ENCODE measurements around the gene OBP2A. TPM values are rescaled to one million over a fixed set of nuclear protein-coding genes. Genes with fewer than 3 reads are reported as not detected.
"Not testable (repeated sequence)": the region's sequence is repeated elsewhere in the genome, so short reads cannot be mapped to it uniquely, and the experiment has no call there.

The OBP2A gene
- total RNA-seq, 1 donor from 2014 or later = not detected

DNA sequence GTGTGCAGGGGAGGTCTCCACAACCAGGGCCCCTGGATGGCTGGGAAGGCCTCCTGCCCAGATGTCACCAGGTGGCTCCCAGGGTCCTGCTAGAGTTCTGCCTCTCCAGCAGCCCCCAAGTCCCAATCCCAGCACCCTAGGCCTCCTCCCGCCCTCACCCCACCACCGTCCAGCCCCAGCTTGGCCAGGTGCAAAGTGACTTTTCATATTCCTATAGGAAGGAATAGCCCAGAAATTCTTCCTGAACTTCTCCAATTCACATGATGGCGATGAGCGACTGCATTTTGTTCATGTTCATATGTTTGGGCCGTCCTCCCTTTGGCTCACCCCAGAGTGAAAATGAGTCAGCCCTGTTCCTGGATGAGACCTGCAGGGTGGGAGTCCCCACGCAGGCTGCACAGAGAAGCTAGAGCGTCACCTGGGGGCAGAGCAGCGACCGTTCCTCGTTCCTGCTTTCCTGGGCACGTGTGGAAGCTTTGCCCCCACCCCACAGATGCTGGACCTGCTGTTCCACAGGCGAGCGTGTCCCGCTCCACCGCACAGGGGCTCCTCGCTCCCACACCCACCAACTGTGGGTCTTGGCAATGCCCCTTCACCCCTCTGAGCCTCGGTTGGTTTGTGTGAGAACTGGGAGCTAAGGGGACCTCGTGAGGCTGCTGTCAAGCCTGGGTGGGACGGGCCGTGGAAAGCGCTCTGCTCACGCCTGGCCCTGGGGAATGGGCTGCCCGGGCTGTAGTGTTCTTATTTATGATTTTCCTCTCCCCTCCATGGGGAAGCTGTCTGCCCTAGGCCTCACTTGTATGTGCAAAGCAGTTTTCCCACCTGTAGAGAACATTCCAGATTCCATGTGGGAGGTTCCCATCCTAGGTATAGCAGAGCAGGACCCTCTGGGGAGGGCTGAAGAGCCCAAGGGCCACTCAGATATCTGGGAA is 38.6 kb upstream of the OBP2A start:
- ATAC-seq (no peak), DNase-seq (ENCODE audit: missing footprints) (no peak)
- intact Hi-C loops (cut with DNase I) = no loop called here

DNA sequence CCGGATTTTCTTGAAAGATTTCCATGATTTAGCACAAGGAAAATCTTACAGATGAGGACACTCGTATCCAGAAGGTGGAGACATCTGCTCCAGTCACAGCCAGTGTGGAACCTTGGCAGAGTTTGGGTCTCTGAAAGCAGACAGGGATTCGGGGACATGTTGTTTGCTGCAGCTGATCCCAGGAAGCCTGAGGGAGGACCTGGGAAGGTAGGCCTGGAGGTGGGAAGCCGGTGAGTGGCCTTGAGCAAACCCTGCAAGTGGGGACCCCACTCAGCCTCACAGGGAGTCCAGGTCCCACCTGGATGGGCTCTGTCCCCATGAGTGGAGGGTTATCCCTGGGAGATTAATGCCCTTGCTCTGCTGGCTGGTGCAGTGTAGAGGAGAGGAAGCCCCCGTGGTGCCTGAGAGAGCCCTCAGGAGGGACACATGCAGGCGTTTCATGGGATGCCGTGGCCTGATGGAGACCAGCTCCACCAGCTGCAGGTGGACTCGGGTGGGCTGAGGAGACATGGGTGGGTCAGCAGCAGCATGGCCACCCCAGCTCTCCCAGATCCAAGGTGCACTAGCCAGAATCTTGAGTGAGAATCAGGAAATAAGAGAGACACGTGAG is 37.6 kb upstream of the OBP2A start:
- no peak for DNase-seq (ENCODE audit: missing footprints)
- no peak for ATAC-seq
- intact Hi-C loops (cut with DNase I) = no loop called here

DNA sequence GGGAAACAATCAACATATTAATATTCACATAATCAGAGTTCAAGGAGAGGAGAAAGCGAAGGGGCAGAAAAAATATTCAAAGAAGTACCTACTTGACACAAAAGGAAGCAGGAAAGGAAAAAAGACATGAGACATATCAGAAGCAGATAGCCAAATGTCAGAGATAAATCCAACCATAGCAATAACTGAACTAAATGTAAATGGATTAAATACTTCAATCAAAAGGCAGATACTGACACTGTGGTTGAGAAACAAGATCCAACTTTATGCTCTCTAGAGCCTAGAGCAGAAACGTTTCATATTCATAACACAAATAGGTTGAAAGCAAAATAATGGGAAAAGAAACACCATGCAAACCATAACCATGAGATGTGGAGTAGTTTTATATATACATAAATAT is 36.5 kb upstream of the OBP2A start:
- ATAC-seq (no peak), DNase-seq (ENCODE audit: missing footprints) (no peak)
- intact Hi-C loops (cut with DNase I) = no loop called here

DNA sequence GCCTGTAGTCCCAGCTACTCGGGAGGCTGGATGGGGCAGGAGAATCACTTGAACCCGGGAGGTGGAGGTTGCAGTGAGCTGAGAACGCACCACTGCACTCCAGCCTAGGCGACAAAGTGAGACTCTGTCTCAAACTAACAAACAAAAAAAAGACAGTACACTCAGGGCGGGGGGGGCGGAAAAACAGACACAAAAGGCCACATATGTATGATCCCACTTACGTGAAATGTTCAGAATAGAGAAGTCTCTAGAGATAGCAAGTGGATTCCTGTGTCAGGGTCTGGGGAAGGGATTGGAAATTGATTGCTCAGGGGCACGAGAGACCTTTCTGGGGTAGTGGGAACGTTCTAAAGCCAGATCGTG is 33.7 kb upstream of the OBP2A start:
- intact Hi-C loops (cut with DNase I) = no loop called here
- no peak for ATAC-seq
- no peak for DNase-seq (ENCODE audit: missing footprints)

DNA sequence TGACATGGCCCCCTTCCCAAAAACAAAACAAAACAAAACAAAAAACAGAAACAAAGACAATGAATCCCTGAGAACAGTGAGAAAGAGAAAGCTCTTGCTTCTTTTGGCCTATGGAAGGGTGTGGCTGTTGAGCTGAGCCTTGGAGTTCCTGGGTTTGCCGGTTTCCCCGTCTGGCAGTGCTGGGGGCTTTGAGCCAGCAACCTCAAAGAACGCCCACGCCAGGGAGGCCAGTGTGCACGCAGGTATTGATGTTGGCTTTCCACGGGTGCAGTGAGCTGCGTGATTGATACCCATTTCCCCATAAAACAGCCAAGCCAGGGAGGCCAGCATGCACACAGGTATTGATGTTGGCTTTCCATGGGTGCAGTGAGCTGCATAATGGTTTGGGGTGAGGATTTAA is 33.0 kb upstream of the OBP2A start:
- DNase-seq (ENCODE audit: missing footprints) (no peak), ATAC-seq (no peak)
- intact Hi-C loops (cut with DNase I) = no loop called here

DNA sequence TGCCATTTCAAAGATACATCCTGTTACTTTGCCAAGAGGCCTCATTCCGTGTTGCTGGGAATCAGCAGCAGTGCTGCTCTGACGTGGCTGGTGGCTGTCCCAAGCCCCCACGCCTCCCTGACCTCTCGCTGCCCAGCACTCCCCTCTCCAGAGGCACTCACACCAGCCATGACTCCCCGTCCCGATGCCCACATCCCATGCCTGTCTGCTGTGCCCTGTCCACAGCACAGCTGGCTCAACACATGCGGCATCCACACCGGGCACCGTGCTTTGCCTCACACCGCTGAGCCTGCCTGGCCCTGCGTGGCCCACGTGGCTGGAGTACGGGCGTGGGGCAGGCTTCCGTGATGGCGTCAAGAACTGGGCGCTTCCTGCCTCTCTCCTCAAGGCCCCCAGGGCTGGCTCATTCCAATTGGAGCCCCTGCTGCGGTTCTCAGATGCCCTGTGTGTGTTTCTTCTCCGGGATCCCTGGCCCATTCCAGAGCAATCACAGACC is 32.5 kb upstream of the OBP2A start:
- ATAC-seq (no peak), DNase-seq (ENCODE audit: missing footprints) (no peak)
- intact Hi-C loops (cut with DNase I) = no loop called here

DNA sequence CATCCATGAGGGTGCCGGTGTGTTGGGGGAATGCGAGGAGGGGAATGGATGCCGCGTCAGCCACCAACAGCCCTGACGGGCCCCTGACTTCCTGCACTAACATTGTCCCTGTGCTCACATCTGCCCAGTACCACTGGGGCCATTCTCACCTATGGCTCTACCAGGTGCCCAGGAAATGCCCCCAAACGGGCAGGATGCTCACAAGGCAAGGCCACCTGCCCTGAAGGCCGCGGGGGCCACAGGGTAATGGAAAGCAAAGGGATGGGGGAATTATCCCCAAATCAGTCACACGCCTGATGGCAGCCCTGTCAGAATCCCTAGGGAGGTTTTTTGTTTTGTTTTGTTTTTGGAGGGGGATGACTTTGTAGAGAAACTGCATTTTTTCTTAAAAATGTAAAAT is 32.0 kb upstream of the OBP2A start:
- intact Hi-C loops (cut with DNase I); DNase-seq (ENCODE audit: missing footprints); ATAC-seq: not testable (repeated sequence)

DNA sequence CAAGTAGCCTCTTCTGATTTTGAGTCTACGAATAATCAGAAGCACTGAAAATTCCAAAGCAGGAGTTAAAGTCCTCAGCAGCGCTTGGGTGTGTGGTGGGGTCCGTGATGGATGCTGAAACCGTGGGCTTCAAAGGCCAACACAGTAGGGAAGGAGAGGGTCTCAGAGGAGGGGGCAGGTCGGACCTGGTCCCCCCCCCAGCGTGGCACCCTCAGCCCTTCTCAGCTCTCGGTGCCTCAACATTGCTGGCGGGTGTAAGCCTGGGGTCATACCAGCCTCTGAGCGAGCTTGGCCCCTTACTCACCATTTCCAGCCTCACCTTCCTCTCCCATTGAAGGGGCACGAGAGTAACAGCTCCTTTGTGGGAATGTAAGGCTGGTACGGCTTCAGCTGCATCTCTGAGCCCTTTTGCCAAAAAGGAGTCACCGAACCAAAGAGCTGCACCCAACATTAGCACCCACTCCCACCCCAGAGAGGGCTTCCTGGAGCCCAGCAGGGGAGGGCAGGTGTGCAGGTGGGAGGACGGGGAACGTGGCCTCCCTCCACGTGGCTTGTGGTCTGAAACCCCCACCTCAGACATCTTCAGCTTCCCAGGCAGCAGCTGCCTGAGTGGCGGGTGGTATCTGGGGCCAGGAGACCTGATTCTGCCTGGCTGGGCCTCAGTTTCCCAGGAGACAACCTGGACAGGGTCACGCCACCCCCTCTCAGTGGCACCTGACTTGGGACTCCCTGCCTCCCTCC is 31.4 kb upstream of the OBP2A start:
- intact Hi-C loops (cut with DNase I) = no loop called here
- no peak for DNase-seq (ENCODE audit: missing footprints)
- ATAC-seq = no peak

DNA sequence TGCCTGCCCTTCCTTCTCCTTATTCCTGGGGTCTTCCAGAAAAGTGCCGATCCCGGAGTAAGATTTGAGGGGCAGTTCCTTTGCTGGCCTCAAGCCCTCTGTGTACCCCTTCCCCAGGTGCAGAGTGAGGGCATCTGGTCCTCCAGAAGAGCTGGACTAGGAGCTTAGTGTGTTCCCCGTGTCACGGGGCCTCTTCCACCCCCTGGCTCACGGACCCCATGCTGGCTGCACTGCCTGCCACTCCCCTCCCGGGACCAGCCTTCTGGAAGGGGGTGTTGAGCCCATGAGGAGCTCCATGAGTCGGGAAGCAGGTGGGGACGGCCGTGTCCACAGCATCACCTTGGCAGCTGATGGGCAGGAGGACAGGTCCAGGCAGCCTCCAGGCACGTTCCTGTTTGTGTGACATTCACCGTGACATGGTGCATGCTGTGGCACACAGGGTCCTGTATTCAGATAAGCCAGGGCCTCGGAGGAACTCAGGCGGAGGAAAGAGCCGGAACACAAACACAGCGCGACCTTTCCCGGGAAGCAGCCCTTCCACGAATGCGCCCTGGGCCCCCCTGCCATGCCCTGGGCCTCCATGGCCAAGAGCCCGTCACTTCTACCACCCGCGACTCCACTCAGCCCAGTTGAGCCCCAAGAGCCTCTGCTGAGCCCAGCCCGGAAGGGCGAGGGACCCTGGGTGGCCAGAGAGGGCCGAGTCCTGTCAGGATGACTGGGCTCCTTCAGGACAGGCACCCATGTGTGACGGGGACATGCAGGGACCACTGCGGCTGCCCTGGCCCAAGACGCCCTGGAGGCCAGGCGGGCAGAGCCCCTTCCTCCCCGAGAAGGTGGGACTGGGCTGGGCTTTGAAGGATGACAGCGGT is 30.6 kb upstream of the OBP2A start:
- DNase-seq (ENCODE audit: missing footprints) (no peak), ATAC-seq (no peak)
- intact Hi-C loops (cut with DNase I) = no loop called here

DNA sequence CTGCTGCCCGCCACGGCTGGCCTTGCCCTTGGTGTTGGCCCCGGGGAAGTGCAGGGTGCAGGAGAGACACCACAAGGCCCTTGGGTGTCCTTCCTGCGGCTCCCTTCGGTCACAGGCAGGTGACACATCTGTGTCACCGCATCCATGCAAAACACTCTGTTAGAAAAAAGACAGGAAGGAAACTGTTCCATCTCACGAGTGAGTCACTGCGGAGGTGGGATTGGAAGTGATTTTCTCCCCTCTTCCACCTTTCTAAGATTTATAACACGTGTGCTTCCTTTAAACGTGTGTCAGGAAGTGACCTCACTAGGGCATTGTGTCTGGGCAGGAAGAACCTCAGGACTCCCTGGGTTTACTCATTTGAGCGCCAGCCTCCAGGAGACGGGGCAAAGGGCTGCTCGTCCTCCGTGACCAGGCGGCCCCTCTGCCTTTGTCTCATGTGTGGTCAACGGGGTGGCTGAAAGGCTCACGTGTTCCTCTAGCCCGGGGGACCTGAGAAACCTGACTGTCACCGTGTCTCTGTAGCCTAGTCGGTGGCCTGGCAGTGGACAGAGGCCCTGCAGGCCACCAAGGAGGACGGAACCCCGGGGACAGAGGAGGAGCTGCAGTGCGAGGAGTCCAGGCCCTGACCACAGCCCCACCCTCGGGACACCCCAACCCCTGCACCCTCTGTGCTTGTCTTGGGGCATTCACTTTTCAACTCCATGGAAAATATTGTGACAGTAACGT is 29.6 kb upstream of the OBP2A start:
- intact Hi-C loops (cut with DNase I) = no loop called here
- no peak for ATAC-seq
- no peak for DNase-seq (ENCODE audit: missing footprints)

DNA sequence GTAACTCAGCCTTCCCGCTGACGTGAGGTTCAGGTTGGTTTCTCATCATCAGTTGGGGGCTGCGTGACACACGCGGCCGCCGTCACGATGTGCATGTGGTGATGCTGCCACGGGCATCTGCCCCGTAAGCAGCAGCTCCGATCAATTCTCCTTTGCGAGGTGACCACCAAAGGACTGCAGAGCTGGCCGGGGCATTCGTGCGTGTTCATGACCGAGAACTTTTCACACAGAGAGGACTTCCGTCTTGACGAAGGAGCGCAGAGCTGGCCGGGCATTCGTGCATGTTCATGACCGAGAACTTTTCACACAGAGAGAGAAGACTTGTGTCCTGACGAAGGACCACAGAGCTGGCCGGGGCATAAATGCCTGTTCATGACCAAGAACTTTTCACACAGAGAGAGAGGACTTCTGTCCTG is 28.5 kb upstream of the OBP2A start:
- intact Hi-C loops (cut with DNase I) = no loop called here
- no peak for DNase-seq (ENCODE audit: missing footprints)
- no peak for ATAC-seq

DNA sequence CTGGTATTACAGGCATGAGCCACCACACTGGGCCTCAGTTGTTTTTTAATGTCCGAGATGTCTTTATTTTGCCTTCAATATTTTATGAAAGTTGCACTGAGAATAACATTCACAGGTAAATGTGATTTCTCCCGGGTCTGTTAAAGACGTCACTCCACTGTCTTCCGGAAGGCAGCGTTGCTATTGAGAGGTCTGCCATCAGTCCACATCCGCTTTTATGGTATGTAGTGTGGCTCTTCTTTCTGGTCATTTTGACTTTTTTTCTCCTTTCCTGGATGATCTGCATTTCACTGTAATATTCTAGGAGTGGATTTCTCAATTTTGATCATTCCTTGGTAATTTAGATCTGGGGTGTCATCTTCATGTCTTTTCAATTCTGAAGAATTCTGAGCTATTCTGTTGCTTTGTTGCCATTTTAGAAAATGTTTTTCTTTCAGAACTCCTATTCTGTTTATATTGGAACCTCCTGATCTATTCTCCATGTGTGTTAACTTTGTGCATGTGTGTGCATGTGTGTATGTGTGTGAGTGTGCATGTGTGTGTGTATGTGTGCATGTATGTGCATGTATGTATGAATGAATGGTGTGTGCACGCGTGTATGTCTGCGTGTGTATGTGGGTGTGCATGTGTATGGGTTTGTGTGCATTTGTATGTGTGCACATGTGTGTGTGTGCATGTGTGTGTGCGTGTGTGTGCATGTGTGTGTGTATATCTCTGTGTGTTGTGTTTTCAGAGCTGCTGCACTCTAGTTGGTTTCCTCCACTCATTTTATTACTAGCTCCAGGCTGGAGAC is 26.6 kb upstream of the OBP2A start:
- ATAC-seq (no peak), DNase-seq (ENCODE audit: missing footprints) (no peak)
- intact Hi-C loops (cut with DNase I) = no loop called here

DNA sequence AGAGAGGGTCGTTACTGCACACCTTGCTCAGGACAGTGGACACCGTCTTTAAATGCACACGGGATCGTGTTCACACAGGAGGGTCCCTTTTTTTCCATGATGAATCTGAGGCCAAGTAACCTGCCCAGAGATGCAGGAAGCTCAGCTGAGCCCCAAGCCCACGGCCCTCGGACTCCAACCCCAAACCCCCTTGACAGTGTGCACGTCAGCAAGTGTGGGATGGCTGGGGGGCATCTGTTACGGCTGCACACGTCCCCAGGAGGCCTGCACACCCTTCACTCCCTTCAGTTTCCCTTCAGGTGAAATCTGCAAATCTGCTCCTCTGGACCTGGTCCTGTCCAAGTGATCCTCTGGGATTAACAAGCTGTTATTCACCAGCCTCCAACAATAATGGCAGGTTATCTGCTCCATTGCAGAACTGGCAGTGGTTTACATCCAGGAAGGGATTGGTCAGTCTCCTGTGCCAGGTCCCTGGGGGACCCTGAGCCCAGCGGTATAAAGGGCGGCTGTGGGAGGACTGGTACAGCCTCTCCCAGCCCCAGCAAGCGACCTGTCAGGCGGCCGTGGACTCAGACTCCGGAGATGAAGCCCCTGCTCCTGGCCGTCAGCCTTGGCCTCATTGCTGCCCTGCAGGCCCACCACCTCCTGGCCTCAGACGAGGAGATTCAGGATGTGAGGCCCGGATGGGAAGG is 24.9 kb upstream of the OBP2A start, which contains the start of gene LCN1:
TSS of gene LCN1 (plus strand) at position 525 of the 692 bp plus-strand sequence. CDS start at position 583, 58 bp downstream.
- ATAC-seq = no peak

DNA sequence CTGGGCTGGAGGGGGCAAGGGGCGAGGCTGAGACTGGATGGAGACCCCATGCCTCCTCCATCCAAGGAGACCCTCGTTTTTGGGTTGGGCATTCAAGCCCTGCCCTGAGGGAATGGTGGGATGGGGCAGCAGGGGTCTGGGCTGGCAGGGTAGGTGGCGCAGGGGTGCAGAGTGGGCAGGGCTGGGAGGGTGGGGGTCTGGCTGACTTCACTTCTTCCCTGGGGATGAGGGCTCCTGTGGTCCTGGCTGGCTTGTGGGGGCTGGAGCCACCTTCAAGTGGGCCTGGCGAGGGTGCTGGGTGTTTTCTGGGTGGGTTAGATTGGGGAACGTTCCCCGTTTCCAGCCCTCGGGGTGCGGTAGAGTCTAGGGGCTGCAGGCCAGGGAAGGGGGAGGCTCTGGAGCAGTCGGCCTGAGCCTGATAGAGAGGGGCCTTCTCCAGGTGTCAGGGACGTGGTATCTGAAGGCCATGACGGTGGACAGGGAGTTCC is 24.3 kb upstream of the OBP2A start:
- no peak for ATAC-seq
- no peak for DNase-seq (ENCODE audit: missing footprints)
- intact Hi-C loops (cut with DNase I) = no loop called here

More for the DNA sequence above, 24.9 kb upstream of the OBP2A start, which contains the start of gene LCN1:
- intact Hi-C loops (cut with DNase I) = no loop called here
- DNase-seq (ENCODE audit: missing footprints) = no peak

DNA sequence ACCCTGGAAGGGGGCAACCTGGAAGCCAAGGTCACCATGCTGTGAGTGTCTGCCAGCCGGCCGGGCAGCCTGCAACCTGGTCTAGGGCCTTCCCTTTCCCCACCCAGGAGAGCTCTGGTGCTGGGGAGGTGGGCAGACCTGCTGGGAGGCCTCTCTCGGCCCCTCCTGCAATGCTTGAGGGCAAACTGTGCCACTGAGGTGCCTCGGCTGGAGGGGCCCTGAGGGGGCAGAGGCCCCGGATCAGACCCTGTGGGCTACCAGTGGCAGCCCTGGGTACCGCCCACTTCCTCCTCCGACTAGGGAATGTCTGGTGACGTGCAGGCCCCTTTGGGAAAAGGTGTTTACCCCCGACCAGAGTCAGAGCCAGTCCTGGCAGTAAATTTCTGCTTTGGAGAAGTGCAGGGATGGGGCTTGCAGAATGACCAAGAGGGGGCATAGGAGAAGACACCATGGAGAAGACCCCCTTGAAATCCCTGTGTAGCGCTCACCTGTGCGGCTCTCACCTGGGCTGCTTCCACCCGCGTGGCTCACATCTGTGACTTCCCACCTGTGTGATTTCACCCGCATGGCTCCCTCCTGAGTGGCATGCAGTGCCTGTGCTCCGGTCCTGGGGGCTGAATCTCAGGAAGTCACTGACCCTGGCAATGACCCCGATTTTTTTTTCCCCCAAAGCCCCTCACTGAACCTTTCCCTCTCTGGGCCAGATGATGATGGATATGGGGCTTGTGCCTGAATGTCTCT is 23.6 kb upstream of the OBP2A start:
- intact Hi-C loops (cut with DNase I) = no loop called here
- ATAC-seq (no peak), DNase-seq (ENCODE audit: missing footprints) (no peak)

DNA sequence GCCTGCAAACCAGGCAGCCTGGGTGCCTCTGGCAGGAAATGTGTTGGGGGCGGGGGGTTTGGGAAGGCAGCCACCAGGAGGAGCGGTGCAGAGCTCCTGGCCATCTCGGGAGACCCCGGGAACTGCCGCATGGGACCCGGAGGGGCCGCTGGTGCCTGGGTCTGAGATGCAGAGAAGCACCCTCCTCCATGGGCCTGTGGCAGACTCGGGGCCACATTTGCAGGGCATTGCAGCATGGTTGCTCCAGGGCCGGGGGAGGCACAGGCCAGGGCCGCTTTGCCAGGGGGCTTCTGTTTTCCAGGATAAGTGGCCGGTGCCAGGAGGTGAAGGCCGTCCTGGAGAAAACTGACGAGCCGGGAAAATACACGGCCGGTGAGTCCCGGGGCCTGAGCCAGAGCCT is 23.0 kb upstream of the OBP2A start:
- no peak for ATAC-seq
- intact Hi-C loops (cut with DNase I) = no loop called here
- no peak for DNase-seq (ENCODE audit: missing footprints)
